ENCODE results near the gene C1QTNF9B.
A peak's percentile ranks its signal among the peaks of the same experiment; 100 is the strongest.

The C1QTNF9B gene

DNA sequence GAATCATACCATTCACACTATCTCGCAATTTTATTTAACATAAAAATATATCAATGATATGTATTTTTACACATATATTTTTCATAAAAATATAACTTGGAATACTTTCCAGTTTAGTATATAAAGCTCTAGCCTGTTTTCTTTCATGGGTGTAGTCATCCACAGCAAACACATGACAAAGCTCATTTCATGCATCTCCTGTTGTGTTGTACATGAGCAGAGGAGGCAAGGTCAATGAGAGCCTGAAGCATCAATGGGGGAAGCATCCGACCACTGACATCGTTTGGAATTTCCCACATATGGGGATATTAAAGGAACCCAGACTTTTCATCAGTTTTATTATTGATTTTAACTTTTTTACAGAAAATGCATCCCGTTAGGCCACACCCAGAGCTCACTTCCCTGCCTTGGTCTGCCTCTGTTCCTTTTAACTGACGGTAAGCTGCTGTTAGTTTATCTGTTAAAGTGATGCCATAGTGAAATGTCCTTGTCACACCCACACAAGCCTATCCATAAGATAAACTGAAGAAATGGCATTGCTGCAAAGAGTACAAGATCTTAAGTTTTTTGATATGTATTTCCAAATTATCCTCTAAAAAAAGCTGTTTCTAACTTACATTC, 52.1 kb downstream of the C1QTNF9B start:
- Histone ChIP-seq H3K9ac (ENCODE audit: low read depth, low read length) (no peak overlapping the region), H2AFZ (ENCODE audit: low read depth, low read length) (no peak overlapping the region), H3K27me3 (ENCODE audit: insufficient read depth, low read length, poor library complexity) (no peaks in the 10 kb centered on the region), H3K27ac (ENCODE audit: low read length) (no peak overlapping the region), H3K4me3 (ENCODE audit: low read depth in 1 of 2, low read length in 2 of 2) (no peak overlapping the region), H3K9me3 (ENCODE audit: insufficient read depth, low read length, severe bottlenecking) (no peaks in the 10 kb centered on the region), H3K4me1 (ENCODE audit: insufficient read depth, low read length) (peaks cover 6% of the 10 kb centered on the region), H3K36me3 (ENCODE audit: insufficient read depth, low read length) (no peaks in the 10 kb centered on the region), H4K20me1 (ENCODE audit: insufficient read depth, low read length) (no peaks in the 10 kb centered on the region), H3K79me2 (ENCODE audit: insufficient read depth, low read length) (no peaks in the 10 kb centered on the region), H3K4me2 (ENCODE audit: insufficient read depth, low read length) (no peak overlapping the region)
- no peak for DNase-seq
- no peak for ATAC-seq (ENCODE audit: insufficient read depth, low read depth)
- TF ChIP-seq, protein P1, sequence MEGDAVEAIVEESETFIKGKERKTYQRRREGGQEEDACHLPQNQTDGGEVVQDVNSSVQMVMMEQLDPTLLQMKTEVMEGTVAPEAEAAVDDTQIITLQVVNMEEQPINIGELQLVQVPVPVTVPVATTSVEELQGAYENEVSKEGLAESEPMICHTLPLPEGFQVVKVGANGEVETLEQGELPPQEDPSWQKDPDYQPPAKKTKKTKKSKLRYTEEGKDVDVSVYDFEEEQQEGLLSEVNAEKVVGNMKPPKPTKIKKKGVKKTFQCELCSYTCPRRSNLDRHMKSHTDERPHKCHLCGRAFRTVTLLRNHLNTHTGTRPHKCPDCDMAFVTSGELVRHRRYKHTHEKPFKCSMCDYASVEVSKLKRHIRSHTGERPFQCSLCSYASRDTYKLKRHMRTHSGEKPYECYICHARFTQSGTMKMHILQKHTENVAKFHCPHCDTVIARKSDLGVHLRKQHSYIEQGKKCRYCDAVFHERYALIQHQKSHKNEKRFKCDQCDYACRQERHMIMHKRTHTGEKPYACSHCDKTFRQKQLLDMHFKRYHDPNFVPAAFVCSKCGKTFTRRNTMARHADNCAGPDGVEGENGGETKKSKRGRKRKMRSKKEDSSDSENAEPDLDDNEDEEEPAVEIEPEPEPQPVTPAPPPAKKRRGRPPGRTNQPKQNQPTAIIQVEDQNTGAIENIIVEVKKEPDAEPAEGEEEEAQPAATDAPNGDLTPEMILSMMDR (IDR thresholded peaks at IDR 0.05; ENCODE audit: borderline replicate concordance, extremely low read depth, low read length, poor library complexity, severe bottlenecking), result no peak
- no peak for TF ChIP-seq EZH2 (IDR thresholded peaks at IDR 0.05; ENCODE audit: borderline replicate concordance, low read depth, low read length, severe bottlenecking)

DNA sequence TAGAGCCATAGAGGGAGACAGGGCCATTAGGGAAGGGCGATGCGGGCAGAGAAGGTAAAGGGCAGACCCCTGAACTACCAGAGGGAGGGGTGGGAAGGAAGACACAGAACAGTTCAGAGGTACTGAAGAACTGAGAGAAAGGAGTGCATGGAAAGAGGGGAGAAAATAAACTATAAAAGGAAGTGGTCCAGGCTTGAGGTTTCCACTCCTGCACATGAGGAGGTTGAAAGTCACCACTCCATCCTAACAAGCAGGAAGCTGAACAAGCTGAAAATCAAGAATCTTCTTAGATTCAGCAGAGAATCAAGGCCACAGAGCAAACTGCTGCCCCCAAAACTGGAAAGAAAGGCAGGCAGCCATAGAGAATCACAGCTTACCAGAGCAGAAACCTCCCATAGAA, 53.2 kb downstream of the C1QTNF9B start:
- Histone ChIP-seq H2AFZ (ENCODE audit: low read depth, low read length) (no peak overlapping the region), H3K27me3 (ENCODE audit: insufficient read depth, low read length, poor library complexity) (no peaks in the 10 kb centered on the region), H3K4me2 (ENCODE audit: insufficient read depth, low read length) (no peak overlapping the region), H3K9ac (ENCODE audit: low read depth, low read length) (no peak overlapping the region), H3K79me2 (ENCODE audit: insufficient read depth, low read length) (no peaks in the 10 kb centered on the region), H3K9me3 (ENCODE audit: insufficient read depth, low read length, severe bottlenecking) (no peaks in the 10 kb centered on the region), H4K20me1 (ENCODE audit: insufficient read depth, low read length) (no peaks in the 10 kb centered on the region), H3K36me3 (ENCODE audit: insufficient read depth, low read length) (no peaks in the 10 kb centered on the region), H3K4me3 (ENCODE audit: low read depth in 1 of 2, low read length in 2 of 2) (no peak overlapping the region), H3K4me1 (ENCODE audit: insufficient read depth, low read length) (peaks cover 6% of the 10 kb centered on the region), H3K27ac (ENCODE audit: low read length) (no peak overlapping the region)
- TF ChIP-seq, protein P1 (IDR thresholded peaks at IDR 0.05; ENCODE audit: borderline replicate concordance, extremely low read depth, low read length, poor library complexity, severe bottlenecking), result no peak
- TF ChIP-seq EZH2 (IDR thresholded peaks at IDR 0.05; ENCODE audit: borderline replicate concordance, low read depth, low read length, severe bottlenecking), result no peak
- DNase-seq (peak; percentile 16), ATAC-seq (ENCODE audit: insufficient read depth, low read depth) (peak; percentile 81)

DNA sequence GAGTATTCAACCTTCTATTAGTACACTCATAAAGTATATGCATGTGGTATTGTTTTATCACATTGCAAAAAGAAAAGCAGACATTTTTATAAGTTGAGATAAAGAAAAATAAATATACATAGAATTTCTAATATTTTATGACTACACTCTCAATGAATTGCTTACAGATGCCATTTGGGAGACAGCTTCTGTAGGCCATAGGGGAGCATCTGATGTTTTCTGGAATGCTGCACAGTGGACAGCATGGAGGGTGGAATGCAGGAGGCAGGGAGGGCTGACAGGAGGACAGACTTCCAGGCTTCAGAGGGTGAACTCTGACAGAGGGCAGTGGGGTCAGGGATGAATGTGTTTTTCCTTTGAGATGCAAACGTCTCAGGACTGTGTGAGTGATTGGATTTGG, 53.9 kb downstream of the C1QTNF9B start:
- H3K4me1 ChIP-seq (ENCODE audit: insufficient read depth, low read length), result peaks cover 6% of the 10 kb centered on the region
- H3K4me3 ChIP-seq (ENCODE audit: low read depth in 1 of 2, low read length in 2 of 2), result no peak overlapping the region
- no peak for TF ChIP-seq EZH2 (IDR thresholded peaks at IDR 0.05; ENCODE audit: borderline replicate concordance, low read depth, low read length, severe bottlenecking)
- TF ChIP-seq, protein P1 (IDR thresholded peaks at IDR 0.05; ENCODE audit: borderline replicate concordance, extremely low read depth, low read length, poor library complexity, severe bottlenecking), result no peak
- ATAC-seq (ENCODE audit: insufficient read depth, low read depth), result no peak
- no peaks in the 10 kb centered on the region for H4K20me1 ChIP-seq (ENCODE audit: insufficient read depth, low read length)
- H3K9me3 ChIP-seq (ENCODE audit: insufficient read depth, low read length, severe bottlenecking), result no peaks in the 10 kb centered on the region
- no peak overlapping the region for H2AFZ ChIP-seq (ENCODE audit: low read depth, low read length)
- H3K9ac ChIP-seq (ENCODE audit: low read depth, low read length), result no peak overlapping the region
- H3K27me3 ChIP-seq (ENCODE audit: insufficient read depth, low read length, poor library complexity), result no peaks in the 10 kb centered on the region
- no peaks in the 10 kb centered on the region for H3K79me2 ChIP-seq (ENCODE audit: insufficient read depth, low read length)
- DNase-seq, result no peak
- H3K4me2 ChIP-seq (ENCODE audit: insufficient read depth, low read length), result no peak overlapping the region
- no peak overlapping the region for H3K27ac ChIP-seq (ENCODE audit: low read length)
- no peaks in the 10 kb centered on the region for H3K36me3 ChIP-seq (ENCODE audit: insufficient read depth, low read length)

Measured in DND-41 (cell line).